Stomach smooth muscle (tissue), 2 donors: ENCODE data around the gene SLC27A6.
"Not testable (repeated sequence)": the region's sequence is repeated elsewhere in the genome, so short reads cannot be mapped to it uniquely, and the experiment has no call there.

Experiments used
- H3K27ac ChIP-seq: one replicate; pipeline ENCODE4 v1.7.0; 2013; ENCODE audit warnings: mild to moderate bottlenecking, low read length, inconsistent platforms
- H3K27me3 ChIP-seq, 2 donors: one replicate each; pipeline ENCODE4 v1.7.0; 2013; ENCODE audit warnings: low read length in 2 of 2; ENCODE audit not compliant: insufficient read depth in 2 of 2, control insufficient read depth in 1 of 2
- H3K36me3 ChIP-seq, 2 donors: one replicate each; pipeline ENCODE4 v1.7.0; 2013; ENCODE audit warnings: low read length in 2 of 2; ENCODE audit not compliant: control insufficient read depth in 2 of 2, insufficient read depth in 2 of 2
- H3K4me1 ChIP-seq: one replicate; pipeline ENCODE4 v1.7.0; 2013; ENCODE audit warnings: low read length; ENCODE audit not compliant: control insufficient read depth, insufficient read depth
- H3K4me3 ChIP-seq, 2 donors: one replicate each; pipeline ENCODE4 v1.7.0; 2013; ENCODE audit warnings: low read length in 2 of 2
- H3K9ac ChIP-seq, 2 donors: one replicate each; pipeline ENCODE4 v1.7.0; 2013; ENCODE audit warnings: low read length in 2 of 2, mild to moderate bottlenecking in 1 of 2
- H3K9me3 ChIP-seq, 2 donors: one replicate each; pipeline ENCODE4 v1.7.0; 2013; ENCODE audit warnings: low read length in 2 of 2; ENCODE audit not compliant: control insufficient read depth in 2 of 2
- donor health status: healthy.
- donor health status: Pancreatic carcinoma.

Gene SLC27A6

GRCh38 chr5:129036257-129036656 lies 71.0 kb downstream of the SLC27A6 start:
- not testable (repeated sequence) for H3K4me1 ChIP-seq, H3K36me3 ChIP-seq, H3K27me3 ChIP-seq, H3K9me3 ChIP-seq, H3K27ac ChIP-seq, H3K4me3 ChIP-seq, H3K9ac ChIP-seq

GRCh38 chr5:129041196-129041881 lies 76.1 kb downstream of the SLC27A6 start:
- Histone ChIP-seq H3K4me3 (no peak overlapping the region), H3K36me3 (no peaks in the 10 kb centered on the region), H3K9ac (no peak overlapping the region), H3K9me3 (peaks cover 3 to 5% of the 10 kb centered on the region in 2 donors), H3K27ac (no peak overlapping the region), H3K4me1 (no peaks in the 10 kb centered on the region), H3K27me3 (no peaks in the 10 kb centered on the region)

GRCh38 chr5:129042306-129042705 lies 77.0 kb downstream of the SLC27A6 start:
- Histone ChIP-seq H3K4me3 (no peak overlapping the region), H3K9me3 (peaks cover 3 to 5% of the 10 kb centered on the region in 2 donors), H3K27ac (no peak overlapping the region), H3K27me3 (no peaks in the 10 kb centered on the region), H3K36me3 (no peaks in the 10 kb centered on the region), H3K9ac (no peak overlapping the region), H3K4me1 (no peaks in the 10 kb centered on the region)

GRCh38 chr5:129043894-129044293 lies 78.6 kb downstream of the SLC27A6 start:
- Histone ChIP-seq H3K9ac (no peak overlapping the region), H3K27ac (no peak overlapping the region)

GRCh38 chr5:129046151-129046550 lies 80.9 kb downstream of the SLC27A6 start:
- Histone ChIP-seq H3K4me1 (no peaks in the 10 kb centered on the region), H3K27me3 (no peaks in the 10 kb centered on the region), H3K9me3 (peaks cover 3 to 5% of the 10 kb centered on the region in 2 donors)

More at GRCh38 chr5:129043894-129044293, 78.6 kb downstream of the SLC27A6 start:
- Histone ChIP-seq H3K9me3 (peaks cover 3 to 5% of the 10 kb centered on the region in 2 donors), H3K36me3 (no peaks in the 10 kb centered on the region), H3K27me3 (no peaks in the 10 kb centered on the region), H3K4me1 (no peaks in the 10 kb centered on the region), H3K4me3 (no peak overlapping the region)

GRCh38 chr5:129048509-129048908 lies 83.2 kb downstream of the SLC27A6 start:
- H3K4me1 ChIP-seq, result no peaks in the 10 kb centered on the region
- peaks cover 2 to 3% of the 10 kb centered on the region in 2 donors for H3K9me3 ChIP-seq
- no peak overlapping the region for H3K27ac ChIP-seq
- H3K9ac ChIP-seq, result no peak overlapping the region
- no peaks in the 10 kb centered on the region for H3K36me3 ChIP-seq
- no peaks in the 10 kb centered on the region for H3K27me3 ChIP-seq
- no peak overlapping the region for H3K4me3 ChIP-seq

More at GRCh38 chr5:129046151-129046550, 80.9 kb downstream of the SLC27A6 start:
- Histone ChIP-seq H3K36me3 (no peaks in the 10 kb centered on the region), H3K9ac (no peak overlapping the region), H3K27ac (no peak overlapping the region), H3K4me3 (no peak overlapping the region)

GRCh38 chr5:129049126-129049799 lies 84.0 kb downstream of the SLC27A6 start:
- H3K27ac ChIP-seq, result no peak overlapping the region
- H3K9ac ChIP-seq, result no peak overlapping the region
- H3K36me3 ChIP-seq, result no peaks in the 10 kb centered on the region
- no peaks in the 10 kb centered on the region for H3K27me3 ChIP-seq
- H3K4me1 ChIP-seq, result no peaks in the 10 kb centered on the region
- H3K9me3 ChIP-seq, result peaks cover 0 to 3% of the 10 kb centered on the region in 2 donors
- H3K4me3 ChIP-seq, result no peak overlapping the region

- H3K36me3 ChIP-seq, result no peaks in the 10 kb centered on the region
- no peak overlapping the region for H3K27ac ChIP-seq
- H3K27me3 ChIP-seq, result no peaks in the 10 kb centered on the region
- H3K9me3 ChIP-seq, result no peaks in the 10 kb centered on the region
- H3K4me3 ChIP-seq, result no peak overlapping the region
- H3K9ac ChIP-seq, result no peak overlapping the region
- no peaks in the 10 kb centered on the region for H3K4me1 ChIP-seq
Measured at GRCh38 chr5:129051283-129051682, 86.0 kb downstream of the SLC27A6 start.

- Histone ChIP-seq H3K36me3 (no peaks in the 10 kb centered on the region), H3K27me3 (no peaks in the 10 kb centered on the region), H3K4me1 (no peaks in the 10 kb centered on the region), H3K9me3 (peaks cover 0 to 3% of the 10 kb centered on the region in 2 donors), H3K4me3 (no peak overlapping the region), H3K27ac (no peak overlapping the region), H3K9ac (no peak overlapping the region)
Measured at GRCh38 chr5:129053438-129053837, 88.2 kb downstream of the SLC27A6 start.

GRCh38 chr5:129057329-129057728 lies 92.0 kb downstream of the SLC27A6 start:
- Histone ChIP-seq H3K36me3 (no peaks in the 10 kb centered on the region), H3K9me3 (peaks cover 0 to 3% of the 10 kb centered on the region in 2 donors), H3K4me1 (no peaks in the 10 kb centered on the region), H3K9ac (no peak overlapping the region), H3K27ac (no peak overlapping the region), H3K4me3 (no peak overlapping the region), H3K27me3 (no peaks in the 10 kb centered on the region)

GRCh38 chr5:129061849-129062248 lies 96.6 kb downstream of the SLC27A6 start:
- H3K27me3 ChIP-seq, result no peaks in the 10 kb centered on the region
- H3K4me3 ChIP-seq, result no peak overlapping the region
- H3K4me1 ChIP-seq, result peaks cover 7% of the 10 kb centered on the region
- H3K36me3 ChIP-seq, result no peaks in the 10 kb centered on the region
- H3K9me3 ChIP-seq, result peaks cover 0 to 3% of the 10 kb centered on the region in 2 donors
- H3K9ac ChIP-seq, result no peak overlapping the region
- H3K27ac ChIP-seq, result no peak overlapping the region
